ENCODE measurements around the gene COLEC12. TPM values are rescaled to one million over a fixed set of nuclear protein-coding genes. Genes with fewer than 3 reads are reported as not detected.

The COLEC12 gene
- total and polyA plus RNA-seq, 2 donors (not counting 3 experiments of a cell fraction or from before 2014, with no cell fraction given) = 8.0 to 17.1 TPM

- BruUV-seq (replicated peaks) = no TSS peak
- H3K9me3 ChIP-seq (replicated peaks; ENCODE audit: control insufficient read depth, insufficient read depth, low read length) = no peaks in the 10 kb centered on the region
- FAIRE-seq (peak; percentile 89), DNase-seq (ENCODE audit: low read depth, low spot score) (peak; percentile 87)
- TF ChIP-seq MYC (IDR thresholded peaks at IDR 0.05; ENCODE audit: low read depth, low read length) (no peak), POLR2AphosphoS5 (IDR thresholded peaks at IDR 0.05; ENCODE audit: insufficient read depth, low read depth, low read length) (peak; percentile 67), FOS (IDR thresholded peaks at IDR 0.05; ENCODE audit: borderline replicate concordance, insufficient read depth, low read length) (peak; percentile 59), GATA2 (IDR thresholded peaks at IDR 0.05; ENCODE audit: insufficient read depth, insufficient read length, low read depth, low read length) (peak; percentile 38), EZH2 (IDR thresholded peaks at IDR 0.05; ENCODE audit: borderline replicate concordance, low read depth, low read length, severe bottlenecking) (no peak), JUN (IDR thresholded peaks at IDR 0.05; ENCODE audit: borderline replicate concordance, insufficient read depth, insufficient read length, low read depth) (peak; percentile 47), POLR2A (IDR thresholded peaks at IDR 0.05; ENCODE audit: low read depth, low read length) (no peak), MAX (IDR thresholded peaks at IDR 0.05; ENCODE audit: insufficient read depth, insufficient read length) (no peak), CTCF (IDR thresholded peaks at IDR 0.05; ENCODE audit: extremely low read depth in 1 of 2, insufficient read depth in 1 of 2, low read depth in 1 of 2, low read length in 2 of 2) (no peak)
- intact Hi-C loops (cut with micrococcal nuclease) = loop anchor here (1.0 to 5.0 kb wide), 5 partner anchors 18 to 137 kb away; no protein-coding TSS in a partner anchor
- no peak overlapping the region for H3K9ac ChIP-seq (replicated peaks; ENCODE audit: extremely low read depth, insufficient read depth, low read length)
- no peaks in the 10 kb centered on the region for H3K36me3 ChIP-seq (ENCODE audit: control insufficient read depth in 2 of 2, extremely low read depth in 1 of 2, insufficient read depth in 2 of 2, low read length in 2 of 2)
- peaks cover 12% of the 10 kb centered on the region for H3K4me1 ChIP-seq (ENCODE audit: control insufficient read depth, extremely low read depth, insufficient read depth, low read length)
- H4K20me1 ChIP-seq (replicated peaks; ENCODE audit: control insufficient read depth, extremely low read depth, insufficient read depth, low read length) = no peaks in the 10 kb centered on the region
- H3K79me2 ChIP-seq (ENCODE audit: control insufficient read depth, insufficient read depth, low read length) = no peaks in the 10 kb centered on the region
- peak overlapping the region; percentile 29 for H3K27ac ChIP-seq (ENCODE audit: insufficient read depth, low read depth, low read length)
- H3K4me3 ChIP-seq (replicated peaks in 1 of 3; ENCODE audit: insufficient read depth in 1 of 3, low read depth in 1 of 3, low read length in 3 of 3) = no peak overlapping the region
- no peaks in the 10 kb centered on the region for H3K9me1 ChIP-seq (replicated peaks; ENCODE audit: control insufficient read depth, extremely low read depth, insufficient read depth, low read length)
- H3K4me2 ChIP-seq (ENCODE audit: insufficient read depth, low read length) = peak overlapping the region; percentile 2
- H3K27me3 ChIP-seq (ENCODE audit: control insufficient read depth in 2 of 2, insufficient read depth in 2 of 2, low read length in 2 of 2) = no peaks in the 10 kb centered on the region
- dilution Hi-C loops (cut with MboI; ENCODE audit: extremely low pct_ligation_motif_present, low sequenced_read_pairs) = no loop called here
- POLR2A ChIA-PET = no interaction called here
- CTCF ChIA-PET = interaction anchor here (1.2 to 2.3 kb wide), 6 partner anchors 9 to 66 kb away, joined by 3 to 6 read pairs (median 4); no protein-coding TSS in a partner anchor
- peak overlapping the region; percentile 2 for H2AFZ ChIP-seq (ENCODE audit: low read depth, low read length)
Measured at GRCh38 chr18:475202-476031, 25.1 kb downstream of the COLEC12 start.
